H1 (cell line): Measurements from ENCODE around the gene HDAC8. TPM values are rescaled to one million over a fixed set of nuclear protein-coding genes. Genes with fewer than 3 reads are reported as not detected.

Experiments used
- CHD2 ChIP-seq: IDR thresholded peaks from 2 replicates; pipeline ENCODE4 v1.6.1; 2012; ENCODE audit warnings: low read length, improper control_type of control experiment
- KDM4A ChIP-seq: IDR thresholded peaks from one replicate; pipeline ENCODE4 v1.7.1; 2012; ENCODE audit warnings: low read depth, mild to moderate bottlenecking, moderate library complexity, low read length, inconsistent platforms; ENCODE audit not compliant: severe bottlenecking
- MAX ChIP-seq: IDR thresholded peaks from 2 replicates; pipeline ENCODE4 v1.6.1; 2012; ENCODE audit warnings: inconsistent platforms
- NANOG ChIP-seq: IDR thresholded peaks from 2 replicates; pipeline ENCODE4 v1.6.1; 2011; ENCODE audit warnings: low read length, low read depth, mild to moderate bottlenecking, inconsistent platforms; ENCODE audit not compliant: insufficient read depth, poor library complexity, severe bottlenecking
- RFX5 ChIP-seq: IDR thresholded peaks from 2 replicates; pipeline ENCODE4 v1.6.1; 2011; ENCODE audit warnings: low read depth, low read length, improper control_type of control experiment, borderline replicate concordance
- TCF12 ChIP-seq: IDR thresholded peaks from 2 replicates; pipeline ENCODE4 v1.6.1; 2011; ENCODE audit warnings: low read depth, mild to moderate bottlenecking, low read length
- polyA plus RNA-seq, 7 experiments: library from polyadenylated mRNA; depleted of rRNA in 3 of 7; stranded (reverse) in 5 of 7; unstranded in 2 of 7; fragments of >200 nt in 5 of 7; fragments of 200-250 nt in 2 of 7; gene quantifications; 1 replicate in 5 of 7; 2 replicates in 1 of 7; 4 replicates in 1 of 7; pipeline versions ENCODE4 v1.2.1 to v1.2.3, GENCODE V29; 2011 to 2013; ENCODE audit warnings: missing spikeins in 2 of 7, mixed read lengths in 2 of 7
- total RNA-seq: library from RNA; stranded (reverse); fragmentation: NEBNext Ultra II Directional; extraction: Animal tissue kit (Norgen Biotek cat#: 25700); gene quantifications from 2 replicates; pipeline ENCODE4 v1.2.1, GENCODE V29; 2021

The HDAC8 gene
- total and polyA plus RNA-seq, 2 of the 8 experiments (the other 6 are each of a cell fraction or from before 2014, with no cell fraction given) = 9.7 to 20.3 TPM

- TF ChIP-seq MAX (no peak), TCF12 (no peak), NANOG (no peak), KDM4A (no peak), RFX5 (no peak), CHD2 (no peak)
Observed at GRCh38 chrX:72381439-72382201, 191.0 kb downstream of the HDAC8 start (continued).
